Body of pancreas (tissue), 4 donors: Measurements from ENCODE around the gene CHADL.

ENCODE experiments used
- POLR2A ChIP-seq, 3 donors: fragments of 450-650 bp; IDR thresholded peaks; one replicate each; pipeline ENCODE4 v1.6.1; 2016; ENCODE audit warnings: antibody characterized with exemption in 3 of 3, mild to moderate bottlenecking in 2 of 3
- TF ChIP-seq, protein P1 (sequence below), 7 experiments: fragments of 450-650 bp in 4 of 7; fragments of 200-600 bp in 3 of 7; sonication (generic) in 3 of 7; IDR thresholded peaks; one replicate each; pipeline ENCODE4 v1.5.1; 2016 to 2019; ENCODE audit warnings: antibody characterized with exemption in 7 of 7

DNA sequence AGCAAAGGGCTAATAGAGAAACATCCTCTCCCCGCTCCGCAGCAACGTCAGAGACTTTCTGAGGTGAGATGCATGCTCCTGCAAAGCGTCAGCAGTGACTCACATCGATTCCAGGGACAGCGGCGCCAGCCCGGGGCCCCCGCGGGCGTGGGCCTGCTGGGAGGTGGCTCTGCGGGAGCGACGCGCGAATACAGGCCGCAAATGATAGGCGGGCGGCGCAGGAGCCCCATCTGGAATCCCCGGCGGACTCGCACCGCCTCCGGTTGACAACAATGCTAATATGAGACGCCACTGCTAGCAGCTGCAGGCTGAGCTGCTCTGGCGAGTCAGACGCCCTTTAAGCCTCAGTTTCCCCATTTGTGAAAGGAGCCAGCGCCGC is 44.7 kb upstream of the CHADL start:
- TF ChIP-seq, protein P1, sequence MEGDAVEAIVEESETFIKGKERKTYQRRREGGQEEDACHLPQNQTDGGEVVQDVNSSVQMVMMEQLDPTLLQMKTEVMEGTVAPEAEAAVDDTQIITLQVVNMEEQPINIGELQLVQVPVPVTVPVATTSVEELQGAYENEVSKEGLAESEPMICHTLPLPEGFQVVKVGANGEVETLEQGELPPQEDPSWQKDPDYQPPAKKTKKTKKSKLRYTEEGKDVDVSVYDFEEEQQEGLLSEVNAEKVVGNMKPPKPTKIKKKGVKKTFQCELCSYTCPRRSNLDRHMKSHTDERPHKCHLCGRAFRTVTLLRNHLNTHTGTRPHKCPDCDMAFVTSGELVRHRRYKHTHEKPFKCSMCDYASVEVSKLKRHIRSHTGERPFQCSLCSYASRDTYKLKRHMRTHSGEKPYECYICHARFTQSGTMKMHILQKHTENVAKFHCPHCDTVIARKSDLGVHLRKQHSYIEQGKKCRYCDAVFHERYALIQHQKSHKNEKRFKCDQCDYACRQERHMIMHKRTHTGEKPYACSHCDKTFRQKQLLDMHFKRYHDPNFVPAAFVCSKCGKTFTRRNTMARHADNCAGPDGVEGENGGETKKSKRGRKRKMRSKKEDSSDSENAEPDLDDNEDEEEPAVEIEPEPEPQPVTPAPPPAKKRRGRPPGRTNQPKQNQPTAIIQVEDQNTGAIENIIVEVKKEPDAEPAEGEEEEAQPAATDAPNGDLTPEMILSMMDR (IDR thresholded peaks at IDR 0.05), result no peak
- no peak for TF ChIP-seq POLR2A (IDR thresholded peaks at IDR 0.05)
